Spinal cord (tissue), 10 donors: ENCODE measurements around the gene FCHSD2. TPM values are rescaled to one million over a fixed set of nuclear protein-coding genes. Genes with fewer than 3 reads are reported as not detected.
A peak's percentile ranks its signal among the peaks of the same experiment; 100 is the strongest.

Source experiments
- DNase-seq, 6 donors: peaks; one replicate each; pipeline versions ENCODE4 v3.0.0 to v3.0.0-alpha.2; 2013 to 2015; ENCODE audit warnings: low spot score in 6 of 6, low read depth in 4 of 6
- H3K27ac ChIP-seq: one replicate; pipeline ENCODE4 v1.5.1; 2013; ENCODE audit warnings: low read depth, low read length, control low read depth
- H3K27me3 ChIP-seq: one replicate; pipeline ENCODE4 v1.6.1; 2013; ENCODE audit warnings: low read length; ENCODE audit not compliant: control insufficient read depth, insufficient read depth
- H3K36me3 ChIP-seq: one replicate; pipeline ENCODE4 v1.6.1; 2013; ENCODE audit warnings: low read length; ENCODE audit not compliant: control insufficient read depth, insufficient read depth
- H3K4me1 ChIP-seq: one replicate; pipeline ENCODE4 v1.6.1; 2013; ENCODE audit warnings: low read length; ENCODE audit not compliant: control insufficient read depth, insufficient read depth
- H3K4me3 ChIP-seq: one replicate; pipeline ENCODE4 v1.5.1; 2013; ENCODE audit warnings: low read depth, low read length, control low read depth
- H3K9me3 ChIP-seq: one replicate; pipeline ENCODE4 v1.6.1; 2013; ENCODE audit warnings: low read length; ENCODE audit not compliant: control insufficient read depth, insufficient read depth
- WGBS: methylation state at CpG from one replicate; pipeline ENCODE4 v1.1.5; 2013; ENCODE audit warnings: missing lambda C conversion rate; ENCODE audit not compliant: insufficient coverage; 5-methylcytosine and 5-hydroxymethylcytosine counted together
- polyA plus RNA-seq, 2 donors: library from polyadenylated mRNA; unstranded; fragments of 120-200 nt; gene quantifications; one replicate each; pipeline ENCODE4 v1.2.1, GENCODE V29; 2013; ENCODE audit not compliant: insufficient read length in 2 of 2
- total RNA-seq, 2 donors: library from RNA; depleted of rRNA in 1 of 2; stranded (reverse); fragments of 120-200 nt in 1 of 2; fragments of >200 nt in 1 of 2; gene quantifications; one replicate each; pipeline versions ENCODE4 v1.2.3 to v1.2.4, GENCODE V29; 2013 to 2014
- donor health status: healthy.

Gene FCHSD2
- total and polyA plus RNA-seq, 4 donors, result 43.4 to 82.0 (median 58.8) TPM

DNA sequence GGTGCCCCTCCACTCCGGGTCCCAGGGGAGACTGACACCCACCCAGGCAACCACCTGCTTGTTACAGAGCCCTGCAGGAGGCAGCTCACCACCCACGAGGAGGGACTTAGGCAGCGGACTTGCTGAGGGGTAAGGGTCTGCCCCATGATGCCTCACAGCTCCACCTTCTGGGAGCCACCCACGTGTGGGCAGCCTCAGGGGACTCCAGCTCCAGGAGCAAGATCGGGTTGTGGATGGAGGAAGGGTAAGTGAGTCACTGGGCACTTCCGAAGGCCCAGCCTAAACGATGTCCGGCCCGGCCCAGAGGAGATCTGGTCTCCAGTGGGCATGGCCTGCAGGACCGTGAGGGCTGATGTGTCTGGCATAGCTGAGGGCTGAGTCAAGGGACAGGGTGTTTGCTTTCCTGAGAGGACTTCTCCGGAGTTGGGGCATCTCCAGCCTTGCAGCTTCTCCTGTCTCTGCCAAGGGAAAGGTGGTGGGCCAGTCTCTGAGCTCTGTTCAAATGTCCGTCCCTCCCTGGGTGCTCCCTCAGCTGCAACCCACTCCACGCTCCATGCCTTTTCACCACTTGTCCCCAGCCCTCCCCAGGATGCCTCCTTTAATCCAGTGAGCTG lies 43.7 kb upstream of the FCHSD2 start:
- DNase-seq, result no peak
- Histone ChIP-seq H3K9me3 (no peaks in the 10 kb centered on the region), H3K27me3 (no peaks in the 10 kb centered on the region), H3K36me3 (no peaks in the 10 kb centered on the region), H3K4me3 (no peak overlapping the region), H3K4me1 (peaks cover 12% of the 10 kb centered on the region), H3K27ac (no peak overlapping the region)
- WGBS, result 79% methylated on average over 13 of the region's 13 CpGs

GRCh38 chr11:73184953-73185671 lies 43.0 kb upstream of the FCHSD2 start:
- 68% methylated on average over 9 of the region's 18 CpGs for WGBS
- no peak overlapping the region for H3K27ac ChIP-seq
- DNase-seq, result peak in 2 of 6 donors; percentile 23 to 43
- no peak overlapping the region for H3K4me3 ChIP-seq
- H3K36me3 ChIP-seq, result no peaks in the 10 kb centered on the region
- H3K27me3 ChIP-seq, result no peaks in the 10 kb centered on the region
- no peaks in the 10 kb centered on the region for H3K9me3 ChIP-seq
- H3K4me1 ChIP-seq, result peaks cover 12% of the 10 kb centered on the region

- Histone ChIP-seq H3K4me3 (no peak overlapping the region), H3K9me3 (no peaks in the 10 kb centered on the region), H3K27ac (no peak overlapping the region), H3K4me1 (peaks cover 13% of the 10 kb centered on the region), H3K27me3 (no peaks in the 10 kb centered on the region), H3K36me3 (no peaks in the 10 kb centered on the region)
- whole genome bisulfite sequencing, result 50% methylated on average over 3 of the region's 3 CpGs
- DNase-seq, result no peak
Measured at GRCh38 chr11:73182824-73183321, 40.8 kb upstream of the FCHSD2 start.

- H3K9me3 ChIP-seq, result no peaks in the 10 kb centered on the region
- no peak for DNase-seq
- 91% methylated on average over 3 of the region's 4 CpGs for WGBS
- H3K4me3 ChIP-seq, result no peak overlapping the region
- no peaks in the 10 kb centered on the region for H3K27me3 ChIP-seq
- no peaks in the 10 kb centered on the region for H3K36me3 ChIP-seq
- H3K4me1 ChIP-seq, result peaks cover 25% of the 10 kb centered on the region
- no peak overlapping the region for H3K27ac ChIP-seq
Measured at GRCh38 chr11:73178681-73179080, 36.6 kb upstream of the FCHSD2 start.

GRCh38 chr11:73177778-73178539 lies 35.8 kb upstream of the FCHSD2 start:
- 36% methylated on average over 10 of the region's 15 CpGs for WGBS
- peak; percentile 59 to 95 (median 74) for DNase-seq
- Histone ChIP-seq H3K36me3 (no peaks in the 10 kb centered on the region), H3K4me3 (no peak overlapping the region), H3K4me1 (peaks cover 25% of the 10 kb centered on the region), H3K27ac (peak overlapping the region; percentile 52), H3K27me3 (no peaks in the 10 kb centered on the region), H3K9me3 (no peaks in the 10 kb centered on the region)

DNA sequence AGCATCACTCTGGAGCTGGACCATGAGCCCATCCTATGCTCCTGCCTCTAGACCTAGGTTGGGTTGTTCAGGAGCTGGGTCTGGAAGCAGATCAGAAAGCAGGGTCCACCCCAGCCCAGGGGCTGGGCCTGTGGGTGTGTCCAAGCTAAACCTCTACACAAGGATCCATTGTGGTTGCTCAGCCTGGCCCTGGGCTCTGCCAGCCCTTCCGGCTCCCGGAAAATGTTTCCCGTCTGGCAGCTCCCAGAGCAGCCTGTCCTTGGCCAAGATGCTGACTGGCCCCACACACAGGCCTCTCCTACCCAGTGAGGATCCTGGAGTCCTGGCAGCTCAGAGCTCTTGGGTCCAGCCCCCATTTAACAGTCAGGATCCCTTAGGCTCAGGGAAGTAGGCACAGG lies 35.3 kb upstream of the FCHSD2 start:
- H3K4me1 ChIP-seq, result peaks cover 25% of the 10 kb centered on the region
- no peaks in the 10 kb centered on the region for H3K9me3 ChIP-seq
- no peak overlapping the region for H3K4me3 ChIP-seq
- 49% methylated on average over 3 of the region's 3 CpGs for WGBS
- no peaks in the 10 kb centered on the region for H3K36me3 ChIP-seq
- H3K27ac ChIP-seq, result peak overlapping the region; percentile 52
- H3K27me3 ChIP-seq, result no peaks in the 10 kb centered on the region
- peak in 4 of 6 donors; percentile 4 to 74 (median 10) for DNase-seq

DNA sequence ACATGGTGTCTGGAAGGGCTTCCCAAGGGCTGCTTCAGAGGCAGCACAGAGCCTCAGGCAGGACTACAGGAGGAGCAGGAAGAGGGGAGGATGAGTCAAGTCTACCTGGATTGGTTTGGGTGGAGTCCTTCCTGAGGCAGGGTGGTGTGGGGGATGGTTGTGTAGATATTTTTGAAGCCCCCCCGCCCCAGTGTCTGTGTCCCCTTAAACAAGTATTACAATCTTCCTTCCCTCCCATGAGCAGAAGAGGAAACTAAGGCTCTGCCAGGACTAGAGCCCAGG lies 34.7 kb upstream of the FCHSD2 start:
- peaks cover 25% of the 10 kb centered on the region for H3K4me1 ChIP-seq
- H3K4me3 ChIP-seq, result no peak overlapping the region
- no peaks in the 10 kb centered on the region for H3K36me3 ChIP-seq
- H3K27ac ChIP-seq, result no peak overlapping the region
- no peaks in the 10 kb centered on the region for H3K9me3 ChIP-seq
- no CpG with 5 or more reads among the region's 1 CpG for WGBS
- no peaks in the 10 kb centered on the region for H3K27me3 ChIP-seq
- no peak for DNase-seq

DNA sequence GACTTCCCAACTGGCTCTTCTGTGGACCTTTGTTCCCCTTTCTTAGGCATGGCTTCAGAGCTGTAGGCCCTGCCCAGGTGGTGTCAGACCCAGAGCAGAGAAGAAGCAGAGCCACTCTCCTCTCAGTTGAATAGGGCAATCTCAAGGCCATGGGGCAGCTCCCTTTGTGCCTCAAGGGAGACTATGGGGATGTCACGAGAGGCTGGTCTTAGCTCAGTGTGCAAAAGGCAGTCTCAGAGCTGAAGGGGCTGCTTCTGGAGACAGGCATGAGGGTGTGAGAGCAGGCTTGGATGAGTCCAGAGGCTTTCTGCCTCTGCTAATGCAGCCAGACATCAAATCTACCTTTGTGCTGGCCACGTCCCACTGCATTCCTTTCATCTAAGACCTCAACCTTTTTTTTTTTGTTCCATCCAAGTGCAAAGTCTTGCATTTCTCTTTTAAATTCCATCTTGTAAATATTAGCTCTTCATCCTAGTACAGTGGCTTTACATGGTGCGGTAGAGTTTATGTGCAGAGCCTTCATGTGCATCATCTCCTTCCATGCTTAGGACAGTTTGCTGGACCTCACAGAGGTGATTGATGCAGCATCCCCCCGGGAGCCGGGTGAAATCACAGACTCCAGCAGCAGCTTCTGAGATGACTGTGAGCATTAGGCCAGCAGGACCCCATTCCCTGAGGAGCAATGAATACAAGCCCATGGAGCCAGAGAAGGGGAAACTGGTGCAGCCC lies 34.2 kb upstream of the FCHSD2 start:
- Histone ChIP-seq H3K27ac (no peak overlapping the region), H3K27me3 (no peaks in the 10 kb centered on the region), H3K9me3 (no peaks in the 10 kb centered on the region), H3K36me3 (no peaks in the 10 kb centered on the region), H3K4me3 (no peak overlapping the region), H3K4me1 (peaks cover 25% of the 10 kb centered on the region)
- WGBS, result 85% methylated on average over 5 of the region's 5 CpGs
- peak in 1 of 6 donors; percentile 2 for DNase-seq

DNA sequence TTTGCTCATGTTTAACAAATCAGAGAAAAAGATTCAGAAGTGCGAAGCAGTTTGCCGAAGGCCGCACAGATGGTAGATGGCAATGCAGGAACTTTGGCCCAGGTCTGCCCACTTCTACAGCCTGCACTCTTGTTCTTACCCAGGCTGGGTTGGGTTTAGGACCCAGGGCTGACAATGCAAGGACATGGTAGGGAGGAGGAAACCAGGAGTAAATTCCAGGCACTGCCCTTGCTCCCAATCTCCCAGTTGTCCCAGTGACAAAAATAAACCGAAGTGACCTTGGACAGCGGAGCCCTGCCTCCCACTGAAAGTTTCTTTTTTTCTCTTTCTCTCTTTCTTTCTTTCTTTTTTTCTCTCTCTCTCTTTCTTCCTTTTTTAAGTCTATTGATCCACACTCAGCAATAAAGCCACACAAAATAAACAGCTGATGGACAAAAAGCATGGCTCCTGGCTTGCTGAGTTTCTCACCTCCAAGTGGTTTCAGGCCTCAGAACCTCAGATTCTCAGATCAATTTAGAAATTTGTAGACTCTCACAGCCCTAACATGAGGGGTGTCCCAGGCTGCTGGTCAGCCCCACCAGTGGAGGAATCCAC lies 33.5 kb upstream of the FCHSD2 start:
- Histone ChIP-seq H3K27me3 (no peaks in the 10 kb centered on the region), H3K9me3 (no peaks in the 10 kb centered on the region), H3K36me3 (no peaks in the 10 kb centered on the region), H3K4me1 (peaks cover 25% of the 10 kb centered on the region), H3K27ac (no peak overlapping the region), H3K4me3 (no peak overlapping the region)
- DNase-seq, result no peak
- WGBS, result 77% methylated on average over 5 of the region's 5 CpGs
